K562 (cell line): Measurements from ENCODE around the gene DENND1A. TPM values are rescaled to one million over a fixed set of nuclear protein-coding genes. Genes with fewer than 3 reads are reported as not detected.
A peak's percentile ranks its signal among the peaks of the same experiment; 100 is the strongest.

Source experiments
- ATF1 ChIP-seq, 2 experiments: fragments of 450-650 bp in 1 of 2; IDR thresholded peaks; 2 replicates each; pipeline ENCODE4 v1.6.1; 2016; ENCODE audit warnings: missing compliant biosample characterization in 1 of 2, missing genetic modification characterization in 1 of 2
- DMBX1 ChIP-seq: fragments of 250-450 bp; sonication (Bioruptor Pico); IDR thresholded peaks from 2 replicates; pipeline ENCODE4 v1.8.0; 2022; ENCODE audit warnings: inconsistent platforms, mild to moderate bottlenecking, moderate library complexity, borderline replicate concordance
- EP400 ChIP-seq: fragments of 450-650 bp; IDR thresholded peaks from 2 replicates; pipeline ENCODE4 v1.6.1; 2017; ENCODE audit warnings: antibody characterized with exemption, mild to moderate bottlenecking, moderate library complexity
- HDGF ChIP-seq: fragments of 450-650 bp; IDR thresholded peaks from 2 replicates; pipeline ENCODE4 v1.6.1; 2016
- HNRNPLL ChIP-seq: fragments of 200-400 bp; formaldehyde crosslinking; IDR thresholded peaks from 2 replicates; pipeline ENCODE4 v1.6.1; 2017; ENCODE audit warnings: low read length, low read depth, mild to moderate bottlenecking; ENCODE audit not compliant: poor library complexity, severe bottlenecking
- L3MBTL2 ChIP-seq: fragments of 450-650 bp; IDR thresholded peaks from 2 replicates; pipeline ENCODE4 v1.6.1; 2016; ENCODE audit warnings: mild to moderate bottlenecking, moderate library complexity
- NFE2 ChIP-seq: IDR thresholded peaks from 2 replicates; pipeline ENCODE4 v1.6.1; 2014; ENCODE audit warnings: antibody characterized with exemption, low read depth
- NONO ChIP-seq, 2 experiments: fragments of 200-400 bp in 1 of 2; fragments of 450-650 bp in 1 of 2; formaldehyde crosslinking in 1 of 2; IDR thresholded peaks; 2 replicates each; pipeline ENCODE4 v1.6.1; 2017; ENCODE audit warnings: low read depth in 2 of 2, mild to moderate bottlenecking in 2 of 2, moderate library complexity in 2 of 2, low read length in 1 of 2
- POLR2G ChIP-seq: fragments of 200-400 bp; formaldehyde crosslinking; IDR thresholded peaks from 2 replicates; pipeline ENCODE4 v1.6.1; 2017; ENCODE audit warnings: low read depth, mild to moderate bottlenecking, antibody characterized with exemption, low read length, moderate library complexity
- RBFOX2 ChIP-seq: fragments of 200-400 bp; formaldehyde crosslinking; IDR thresholded peaks from 2 replicates; pipeline ENCODE4 v1.6.1; 2017; ENCODE audit warnings: low read depth, mild to moderate bottlenecking, low read length, moderate library complexity
- STAT5A ChIP-seq: IDR thresholded peaks from 2 replicates; pipeline ENCODE4 v1.6.1; 2012; ENCODE audit warnings: low read length, inconsistent platforms, borderline replicate concordance
- SUPT5H ChIP-seq: fragments of 450-650 bp; IDR thresholded peaks from 2 replicates; pipeline ENCODE4 v1.6.1; 2016
- YY1 ChIP-seq, 3 experiments: IDR thresholded peaks; 2 replicates each; pipeline ENCODE4 v1.6.1; 2011; ENCODE audit warnings: low read length in 2 of 3, mild to moderate bottlenecking in 2 of 3, moderate library complexity in 2 of 3, borderline replicate concordance in 1 of 3, control low read depth in 1 of 3, low read depth in 1 of 3; ENCODE audit not compliant: insufficient read depth in 3 of 3, insufficient replicate concordance in 2 of 3, control insufficient read depth in 1 of 3, insufficient read length in 1 of 3; ENCODE audit errors: extremely low read depth in 1 of 3
- ZFX ChIP-seq: sonication (generic); formaldehyde crosslinking; IDR thresholded peaks from 2 replicates; pipeline ENCODE4 v1.8.0; 2022; ENCODE audit warnings: mild to moderate bottlenecking, missing genetic modification reagents, moderate library complexity
- ZNF766 ChIP-seq: fragments of 200-800 bp; sonication (Bioruptor generic); conservative IDR thresholded peaks from 2 replicates; pipeline ENCODE4 v1.6.1; 2016; ENCODE audit warnings: missing genetic modification characterization, missing compliant biosample characterization
- polyA plus RNA-seq, 8 experiments: library from polyadenylated mRNA; depleted of rRNA in 4 of 8; stranded (reverse) in 5 of 8; unstranded in 3 of 8; fragments of >200 nt; fragmentation: Nextera tagmentation in 2 of 8; fragmentation: Illumina TruSeq in 1 of 8; extraction: Ambion mirVana in 2 of 8; extraction: Trizol in 1 of 8; gene quantifications; 2 replicates each; pipeline versions ENCODE4 v1.2.1 to v1.2.3, GENCODE V29; 2011 to 2014; ENCODE audit warnings: inconsistent platforms in 1 of 8, missing spikeins in 1 of 8
- total RNA-seq, 7 experiments: library from RNA; depleted of rRNA in 6 of 7; stranded (reverse); fragments of >200 nt in 6 of 7; fragmentation: Illumina TruSeq in 2 of 7; extraction: Trizol in 2 of 7; gene quantifications; 2 replicates each; pipeline versions ENCODE4 v1.2.1 to v1.2.3, GENCODE V29; 2011 to 2021; ENCODE audit warnings: low replicate concordance in 1 of 7
- TF ChIP-seq, protein P1 (sequence below), 2 experiments: IDR thresholded peaks; 2 replicates each; pipeline ENCODE4 v1.6.1; 2012; ENCODE audit warnings: improper control_type of control experiment in 2 of 2, low read depth in 2 of 2, low read length in 2 of 2, borderline replicate concordance in 1 of 2
- TF ChIP-seq, protein P2 (sequence below): fragments of 250-450 bp; sonication (Bioruptor Pico); IDR thresholded peaks from 2 replicates; pipeline ENCODE4 v1.8.0; 2022; ENCODE audit warnings: moderate library complexity, mild to moderate bottlenecking, inconsistent platforms
- TF ChIP-seq, protein P3 (sequence below), 2 experiments: fragments of 200-800 bp in 1 of 2; sonication (Bioruptor generic) in 1 of 2; sonication (generic) in 1 of 2; formaldehyde crosslinking in 1 of 2; IDR thresholded peaks in 1 of 2; conservative IDR thresholded peaks in 1 of 2; 2 replicates each; pipeline versions ENCODE4 v1.5.0 to v1.6.1; 2016 to 2020; ENCODE audit warnings: missing compliant biosample characterization in 1 of 2, missing genetic modification characterization in 1 of 2, missing genetic modification reagents in 1 of 2
- TF ChIP-seq, protein P4 (sequence below): fragments of 200-800 bp; sonication (Bioruptor generic); IDR thresholded peaks from 2 replicates; pipeline ENCODE4 v1.6.1; 2017; ENCODE audit warnings: missing genetic modification characterization, missing compliant biosample characterization

The DENND1A gene
- total and polyA plus RNA-seq, 9 of the 15 experiments (the other 6 are each of a cell fraction or from before 2014, with no cell fraction given) = 7.6 to 29.5 (median 15.7) TPM

DNA sequence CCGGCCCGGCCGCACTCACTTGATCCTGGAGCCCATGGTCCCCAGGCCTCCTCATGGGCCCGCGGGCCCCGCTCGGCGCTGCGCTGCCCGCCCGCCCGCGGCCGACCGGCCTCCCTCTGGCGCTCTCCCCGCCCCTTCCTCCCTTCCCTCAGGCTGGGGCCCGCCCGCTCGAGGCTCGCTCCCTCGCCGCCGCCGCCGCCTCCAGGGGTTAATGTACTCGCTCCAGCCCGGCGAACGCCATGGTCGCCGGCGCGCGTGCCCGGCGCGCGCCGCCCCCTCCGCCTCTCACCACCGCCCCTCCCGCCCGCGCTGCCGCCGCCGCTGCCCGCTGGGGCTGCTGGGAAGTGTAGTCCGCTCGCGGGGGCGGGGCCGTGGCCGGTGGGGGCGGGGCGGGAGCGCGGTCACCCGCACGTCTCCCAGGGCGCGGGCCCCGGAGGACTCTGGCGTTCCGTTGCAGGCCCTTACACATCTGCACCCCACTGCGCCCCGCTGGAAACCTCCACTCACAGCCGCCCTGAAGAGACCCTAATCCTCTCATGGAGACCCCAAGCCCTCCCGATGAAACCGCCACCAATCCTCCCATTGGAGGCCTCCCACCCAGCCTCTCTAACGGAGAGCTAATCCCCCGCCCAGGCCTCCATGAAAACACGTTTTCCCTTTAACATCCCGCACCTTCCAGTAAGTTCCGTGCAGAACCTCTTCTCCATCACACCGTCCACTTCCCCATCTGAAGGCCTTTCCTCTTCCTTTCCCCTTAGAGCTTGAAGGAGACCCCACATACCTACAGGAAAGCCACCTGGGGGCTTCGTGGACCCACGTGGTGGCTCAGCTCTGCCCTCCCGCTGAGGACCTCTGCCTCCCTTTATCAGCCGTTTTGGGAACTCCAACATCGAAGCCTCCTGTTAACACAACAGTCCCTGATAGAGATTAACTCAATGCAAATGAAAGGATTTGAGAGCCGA, at the start of gene DENND1A (continued):
- TF ChIP-seq HNRNPLL (no peak), HDGF (peak; percentile 65; the same call in 1 of the 2 replicates), YY1 (IDR thresholded peaks at IDR 0.05; ENCODE audit: borderline replicate concordance in 1 of 3, control insufficient read depth in 1 of 3, extremely low read depth in 1 of 3, insufficient read depth in 3 of 3, insufficient read length in 1 of 3, insufficient replicate concordance in 2 of 3, low read depth in 1 of 3, low read length in 2 of 3) (peak; percentile 35 to 86 (median 84)), ZFX (CRISPR knock-in tag) (peak; percentile 64), DMBX1 (CRISPR knock-in tag) (no peak), ZNF766 (peak; percentile 90), NONO (IDR thresholded peaks at IDR 0.05; ENCODE audit: low read depth in 2 of 2, low read length in 1 of 2) (0 out of 4 replicates have a peak, but pooled peaks of 1 of the 2 experiments have one; percentile 26), EP400 (peak; percentile 38; the same call in 1 of the 2 replicates), RBFOX2 (peak; percentile 83), STAT5A (no peak), L3MBTL2 (peak; percentile 81), ATF1 (CRISPR knock-in tag; IDR thresholded peaks at IDR 0.05) (no peak), ATF1 (tag; IDR thresholded peaks at IDR 0.05) (peak; percentile 18; the same call in 1 of the 2 replicates), SUPT5H (peak; percentile 58; the same call in 1 of the 2 replicates), POLR2G (peak; percentile 85), NFE2 (no peak)
- TF ChIP-seq, protein P1, sequence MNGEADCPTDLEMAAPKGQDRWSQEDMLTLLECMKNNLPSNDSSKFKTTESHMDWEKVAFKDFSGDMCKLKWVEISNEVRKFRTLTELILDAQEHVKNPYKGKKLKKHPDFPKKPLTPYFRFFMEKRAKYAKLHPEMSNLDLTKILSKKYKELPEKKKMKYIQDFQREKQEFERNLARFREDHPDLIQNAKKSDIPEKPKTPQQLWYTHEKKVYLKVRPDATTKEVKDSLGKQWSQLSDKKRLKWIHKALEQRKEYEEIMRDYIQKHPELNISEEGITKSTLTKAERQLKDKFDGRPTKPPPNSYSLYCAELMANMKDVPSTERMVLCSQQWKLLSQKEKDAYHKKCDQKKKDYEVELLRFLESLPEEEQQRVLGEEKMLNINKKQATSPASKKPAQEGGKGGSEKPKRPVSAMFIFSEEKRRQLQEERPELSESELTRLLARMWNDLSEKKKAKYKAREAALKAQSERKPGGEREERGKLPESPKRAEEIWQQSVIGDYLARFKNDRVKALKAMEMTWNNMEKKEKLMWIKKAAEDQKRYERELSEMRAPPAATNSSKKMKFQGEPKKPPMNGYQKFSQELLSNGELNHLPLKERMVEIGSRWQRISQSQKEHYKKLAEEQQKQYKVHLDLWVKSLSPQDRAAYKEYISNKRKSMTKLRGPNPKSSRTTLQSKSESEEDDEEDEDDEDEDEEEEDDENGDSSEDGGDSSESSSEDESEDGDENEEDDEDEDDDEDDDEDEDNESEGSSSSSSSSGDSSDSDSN (IDR thresholded peaks at IDR 0.05; ENCODE audit: borderline replicate concordance in 1 of 2, low read depth in 2 of 2, low read length in 2 of 2) = peak in 1 of 2 experiments; percentile 33; a peak in 1 of 4 replicates
- TF ChIP-seq, protein P2, sequence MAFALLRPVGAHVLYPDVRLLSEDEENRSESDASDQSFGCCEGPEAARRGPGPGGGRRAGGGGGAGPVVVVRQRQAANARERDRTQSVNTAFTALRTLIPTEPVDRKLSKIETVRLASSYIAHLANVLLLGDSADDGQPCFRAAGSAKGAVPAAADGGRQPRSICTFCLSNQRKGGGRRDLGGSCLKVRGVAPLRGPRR (CRISPR knock-in tag) = no peak
- TF ChIP-seq, protein P3, sequence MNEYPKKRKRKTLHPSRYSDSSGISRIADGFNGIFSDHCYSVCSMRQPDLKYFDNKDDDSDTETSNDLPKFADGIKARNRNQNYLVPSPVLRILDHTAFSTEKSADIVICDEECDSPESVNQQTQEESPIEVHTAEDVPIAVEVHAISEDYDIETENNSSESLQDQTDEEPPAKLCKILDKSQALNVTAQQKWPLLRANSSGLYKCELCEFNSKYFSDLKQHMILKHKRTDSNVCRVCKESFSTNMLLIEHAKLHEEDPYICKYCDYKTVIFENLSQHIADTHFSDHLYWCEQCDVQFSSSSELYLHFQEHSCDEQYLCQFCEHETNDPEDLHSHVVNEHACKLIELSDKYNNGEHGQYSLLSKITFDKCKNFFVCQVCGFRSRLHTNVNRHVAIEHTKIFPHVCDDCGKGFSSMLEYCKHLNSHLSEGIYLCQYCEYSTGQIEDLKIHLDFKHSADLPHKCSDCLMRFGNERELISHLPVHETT (CRISPR knock-in tag; conservative IDR thresholded peaks at IDR 0.05 in 1 of 2, IDR thresholded peaks at IDR 0.05 in 1 of 2) = peak in 1 of 2 experiments; percentile 55; a peak in 1 of 4 replicates
- TF ChIP-seq, protein P4, sequence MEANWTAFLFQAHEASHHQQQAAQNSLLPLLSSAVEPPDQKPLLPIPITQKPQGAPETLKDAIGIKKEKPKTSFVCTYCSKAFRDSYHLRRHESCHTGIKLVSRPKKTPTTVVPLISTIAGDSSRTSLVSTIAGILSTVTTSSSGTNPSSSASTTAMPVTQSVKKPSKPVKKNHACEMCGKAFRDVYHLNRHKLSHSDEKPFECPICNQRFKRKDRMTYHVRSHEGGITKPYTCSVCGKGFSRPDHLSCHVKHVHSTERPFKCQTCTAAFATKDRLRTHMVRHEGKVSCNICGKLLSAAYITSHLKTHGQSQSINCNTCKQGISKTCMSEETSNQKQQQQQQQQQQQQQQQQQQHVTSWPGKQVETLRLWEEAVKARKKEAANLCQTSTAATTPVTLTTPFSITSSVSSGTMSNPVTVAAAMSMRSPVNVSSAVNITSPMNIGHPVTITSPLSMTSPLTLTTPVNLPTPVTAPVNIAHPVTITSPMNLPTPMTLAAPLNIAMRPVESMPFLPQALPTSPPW (CRISPR knock-in tag) = peak; percentile 98
